Measurements from ENCODE around the gene GOLM1. TPM values are rescaled to one million over a fixed set of nuclear protein-coding genes. Genes with fewer than 3 reads are reported as not detected.

Gene GOLM1
- total RNA-seq, 4 donors from 2014 or later: 2.0 to 13.6 (median 4.3) TPM

DNA sequence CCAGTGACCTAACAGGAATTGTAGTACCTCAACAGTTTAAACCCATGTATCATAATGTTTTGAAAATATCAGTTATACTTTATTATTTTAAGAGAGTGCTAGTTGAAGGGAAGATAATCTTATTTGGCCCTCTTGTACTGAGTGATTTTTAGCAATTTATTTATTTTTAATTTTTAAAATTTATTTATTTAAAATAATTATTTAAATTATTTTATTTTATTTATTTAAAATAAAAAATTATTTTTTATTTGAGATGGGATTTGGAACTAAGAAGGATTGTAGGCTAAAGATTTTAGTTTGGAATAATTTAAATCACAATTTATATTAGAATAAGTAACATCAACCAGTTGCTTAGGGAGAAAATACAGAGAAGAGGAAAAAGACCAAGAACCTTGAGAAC lies 104.3 kb downstream of the GOLM1 start:
- Histone ChIP-seq H3K4me1 (no peaks in the 10 kb centered on the region), H3K27ac (no peak overlapping the region), H3K4me3 (no peak overlapping the region), H3K36me3 (peaks cover 4 to 62% (median 8%) of the 10 kb centered on the region in 3 donors), H3K9me3 (no peaks in the 10 kb centered on the region), H3K27me3 (no peaks in the 10 kb centered on the region)
- TF ChIP-seq, protein P1, sequence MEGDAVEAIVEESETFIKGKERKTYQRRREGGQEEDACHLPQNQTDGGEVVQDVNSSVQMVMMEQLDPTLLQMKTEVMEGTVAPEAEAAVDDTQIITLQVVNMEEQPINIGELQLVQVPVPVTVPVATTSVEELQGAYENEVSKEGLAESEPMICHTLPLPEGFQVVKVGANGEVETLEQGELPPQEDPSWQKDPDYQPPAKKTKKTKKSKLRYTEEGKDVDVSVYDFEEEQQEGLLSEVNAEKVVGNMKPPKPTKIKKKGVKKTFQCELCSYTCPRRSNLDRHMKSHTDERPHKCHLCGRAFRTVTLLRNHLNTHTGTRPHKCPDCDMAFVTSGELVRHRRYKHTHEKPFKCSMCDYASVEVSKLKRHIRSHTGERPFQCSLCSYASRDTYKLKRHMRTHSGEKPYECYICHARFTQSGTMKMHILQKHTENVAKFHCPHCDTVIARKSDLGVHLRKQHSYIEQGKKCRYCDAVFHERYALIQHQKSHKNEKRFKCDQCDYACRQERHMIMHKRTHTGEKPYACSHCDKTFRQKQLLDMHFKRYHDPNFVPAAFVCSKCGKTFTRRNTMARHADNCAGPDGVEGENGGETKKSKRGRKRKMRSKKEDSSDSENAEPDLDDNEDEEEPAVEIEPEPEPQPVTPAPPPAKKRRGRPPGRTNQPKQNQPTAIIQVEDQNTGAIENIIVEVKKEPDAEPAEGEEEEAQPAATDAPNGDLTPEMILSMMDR (IDR thresholded peaks at IDR 0.05): no peak
- no peak for TF ChIP-seq POLR2A (IDR thresholded peaks at IDR 0.05)
- no peak for DNase-seq
- intact Hi-C loops (cut with DNase I): no loop called here

GRCh38 chr9:85994191-85994590 lies 105.2 kb downstream of the GOLM1 start:
- H3K4me1 ChIP-seq: no peaks in the 10 kb centered on the region
- no peak overlapping the region for H3K27ac ChIP-seq
- no peak for DNase-seq
- H3K4me3 ChIP-seq: no peak overlapping the region
- no peaks in the 10 kb centered on the region for H3K27me3 ChIP-seq
- WGBS, 2 donors: 73 to 85% methylated on average over 2 of the region's 2 CpGs
- intact Hi-C loops (cut with DNase I): no loop called here
- no peak for TF ChIP-seq POLR2A (IDR thresholded peaks at IDR 0.05)
- TF ChIP-seq, protein P1 (IDR thresholded peaks at IDR 0.05): no peak
- no peaks in the 10 kb centered on the region for H3K9me3 ChIP-seq
- H3K36me3 ChIP-seq: peaks cover 4 to 53% (median 8%) of the 10 kb centered on the region in 3 donors

DNA sequence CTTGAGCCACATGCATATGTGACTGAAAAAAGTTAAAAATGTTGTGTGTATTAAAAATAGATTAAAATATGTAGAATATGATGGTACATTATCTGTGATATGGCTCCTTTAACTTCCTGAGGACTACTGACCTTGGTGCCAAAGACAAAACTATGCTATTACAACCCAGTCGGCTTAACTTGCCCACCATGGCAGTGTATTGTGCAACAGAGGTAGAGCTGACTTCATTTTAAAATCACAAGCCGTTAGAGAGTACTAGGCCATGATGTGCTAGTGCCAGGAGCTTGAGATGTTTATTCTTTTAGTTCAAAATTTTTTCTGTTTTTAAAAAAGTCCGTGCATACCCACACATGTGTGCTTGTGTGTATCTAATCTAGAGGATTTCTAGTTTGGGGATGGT lies 112.1 kb downstream of the GOLM1 start:
- TF ChIP-seq POLR2A (IDR thresholded peaks at IDR 0.05): no peak
- TF ChIP-seq, protein P1 (IDR thresholded peaks at IDR 0.05): no peak
- 75 to 78% methylated on average over 3 of the region's 3 CpGs for WGBS, 2 donors
- no peak for DNase-seq
- no peaks in the 10 kb centered on the region for H3K9me3 ChIP-seq
- intact Hi-C loops (cut with DNase I): no loop called here
- no peaks in the 10 kb centered on the region for H3K27me3 ChIP-seq
- H3K27ac ChIP-seq: no peak overlapping the region
- peaks cover 0 to 69% (median 0%) of the 10 kb centered on the region in 3 donors for H3K36me3 ChIP-seq
- H3K4me1 ChIP-seq: no peaks in the 10 kb centered on the region
- no peak overlapping the region for H3K4me3 ChIP-seq

- intact Hi-C loops (cut with DNase I): no loop called here
- no peak for DNase-seq
- Histone ChIP-seq H3K4me3 (no peak overlapping the region), H3K27me3 (no peaks in the 10 kb centered on the region), H3K4me1 (no peaks in the 10 kb centered on the region), H3K9me3 (no peaks in the 10 kb centered on the region), H3K27ac (no peak overlapping the region), H3K36me3 (peaks cover 0 to 80% (median 7%) of the 10 kb centered on the region in 3 donors)
- TF ChIP-seq, protein P1 (IDR thresholded peaks at IDR 0.05): no peak
- 93 to 97% methylated on average over 2 of the region's 2 CpGs for WGBS, 2 donors
Observed at GRCh38 chr9:85984457-85984856, 114.9 kb downstream of the GOLM1 start.

GRCh38 chr9:85981369-85981768 lies 118.0 kb downstream of the GOLM1 start:
- WGBS, 2 donors: 76 to 85% methylated on average over 3 of the region's 3 CpGs
- no peak overlapping the region for H3K4me3 ChIP-seq
- TF ChIP-seq, protein P1 (IDR thresholded peaks at IDR 0.05): no peak
- no peak for TF ChIP-seq POLR2A (IDR thresholded peaks at IDR 0.05)
- intact Hi-C loops (cut with DNase I): no loop called here
- H3K27ac ChIP-seq: no peak overlapping the region
- H3K27me3 ChIP-seq: no peaks in the 10 kb centered on the region
- H3K4me1 ChIP-seq: no peaks in the 10 kb centered on the region
- H3K36me3 ChIP-seq: peaks cover 0 to 96% (median 11%) of the 10 kb centered on the region in 3 donors
- no peak for DNase-seq
- H3K9me3 ChIP-seq: no peaks in the 10 kb centered on the region

Measured in esophagus squamous epithelium (tissue), 5 donors.